KBM-7 (cell line): ENCODE results near the gene TMEM191C.
"Not testable (repeated sequence)": the region's sequence is repeated elsewhere in the genome, so short reads cannot be mapped to it uniquely, and the experiment has no call there.

Experiments used
- DNase-seq: peaks from one replicate; pipeline ENCODE4 v3.0.0-alpha.2; 2015
- in situ Hi-C: fragments of 300-500 bp; cut with MboI; formaldehyde crosslinking; loops from 2 replicates; pipeline ENCODE4 v1.14.3; 2020; ENCODE audit warnings: low sequenced_read_pairs, low pct_unique_long_range_greater_than_20kb, mixed read lengths

Gene TMEM191C

GRCh38 chr22:21467337-21468193, at the start of gene TMEM191C:
Gene TMEM191C, plus strand, starts transcription at chr22:21467387. Its CDS starts 73 bp downstream, at chr22:21467460.
- DNase-seq, in situ Hi-C loops: not testable (repeated sequence)

GRCh38 chr22:21417853-21418252, 49.3 kb upstream of the TMEM191C start:
- DNase-seq, in situ Hi-C loops: not testable (repeated sequence)

GRCh38 chr22:21418974-21419638, 48.1 kb upstream of the TMEM191C start:
- in situ Hi-C loops, DNase-seq: not testable (repeated sequence)

- in situ Hi-C loops, DNase-seq: not testable (repeated sequence)
Observed at GRCh38 chr22:21420180-21420763, 46.9 kb upstream of the TMEM191C start.

- in situ Hi-C loops, DNase-seq: not testable (repeated sequence)
Observed at GRCh38 chr22:21424084-21424709, 43.0 kb upstream of the TMEM191C start.

GRCh38 chr22:21434378-21435233, 32.6 kb upstream of the TMEM191C start:
- in situ Hi-C loops, DNase-seq: not testable (repeated sequence)

GRCh38 chr22:21435998-21436810, 31.0 kb upstream of the TMEM191C start:
- in situ Hi-C loops, DNase-seq: not testable (repeated sequence)

GRCh38 chr22:21438013-21438412, 29.2 kb upstream of the TMEM191C start:
- DNase-seq, in situ Hi-C loops: not testable (repeated sequence)

- in situ Hi-C loops, DNase-seq: not testable (repeated sequence)
Observed at GRCh38 chr22:21440018-21440636, 27.1 kb upstream of the TMEM191C start.

GRCh38 chr22:21440676-21441075, 26.5 kb upstream of the TMEM191C start:
- DNase-seq, in situ Hi-C loops: not testable (repeated sequence)

- DNase-seq, in situ Hi-C loops: not testable (repeated sequence)
Observed at GRCh38 chr22:21441170-21441569, 26.0 kb upstream of the TMEM191C start.

- DNase-seq, in situ Hi-C loops: not testable (repeated sequence)
Observed at GRCh38 chr22:21442123-21442522, 25.1 kb upstream of the TMEM191C start.

GRCh38 chr22:21442646-21443045, 24.5 kb upstream of the TMEM191C start:
- DNase-seq, in situ Hi-C loops: not testable (repeated sequence)

GRCh38 chr22:21443057-21443734, 24.0 kb upstream of the TMEM191C start:
- in situ Hi-C loops = no loop called here
- DNase-seq = no peak

- no peak for DNase-seq
- in situ Hi-C loops = no loop called here
Observed at GRCh38 chr22:21443735-21444421, 23.3 kb upstream of the TMEM191C start.
